A673 (cell line): ENCODE data around the gene CDHR3. TPM values are rescaled to one million over a fixed set of nuclear protein-coding genes. Genes with fewer than 3 reads are reported as not detected.

Experiments
- BruUV-seq: library from RNA; stranded (reverse); fragments of 400-500 nt; replicated peaks from 2 replicates; lab custom pipeline; 2021; lab: Mats Ljungman, UMichigan
- CTCF ChIA-PET: fragments of 300-600 bp; sonication (Branson Sonifier 250); formaldehyde crosslinking; loops from one replicate; lab custom pipeline; 2022; ENCODE audit warnings: antibody characterized with exemption; lab: Charles Lee
- POLR2A ChIA-PET: fragments of 300-600 bp; sonication (Branson Sonifier 250); formaldehyde crosslinking; loops from one replicate; lab custom pipeline; 2022; ENCODE audit warnings: antibody characterized with exemption; ENCODE audit not compliant: low non-redundant PET; lab: Charles Lee
- DNase-seq: peaks from one replicate; pipeline ENCODE4 v3.0.0-alpha.2; 2015; ENCODE audit warnings: low spot score
- H3K27ac ChIP-seq: fragments of 200-600 bp; sonication (generic); 2 replicates; pipeline ENCODE4 v1.5.1; 2016; ENCODE audit warnings: mixed run types, low read depth, mild to moderate bottlenecking, mixed read lengths, antibody characterized with exemption, low read length; ENCODE audit not compliant: poor library complexity, severe bottlenecking
- H3K27me3 ChIP-seq: fragments of 200-600 bp; sonication (generic); replicated peaks from 2 replicates; pipeline ENCODE4 v1.6.1; 2017; ENCODE audit warnings: mixed run types, low read depth, mild to moderate bottlenecking, mixed read lengths, antibody characterized with exemption, low read length; ENCODE audit not compliant: insufficient read depth, poor library complexity
- H3K36me3 ChIP-seq: fragments of 200-600 bp; sonication (generic); 2 replicates; pipeline ENCODE4 v1.6.1; 2016; ENCODE audit warnings: mixed run types, mild to moderate bottlenecking, mixed read lengths, antibody characterized with exemption, low read length; ENCODE audit not compliant: insufficient read depth, poor library complexity, severe bottlenecking
- H3K4me1 ChIP-seq: fragments of 200-600 bp; sonication (generic); 2 replicates; pipeline ENCODE4 v1.6.1; 2017; ENCODE audit warnings: mixed run types, mild to moderate bottlenecking, mixed read lengths, antibody characterized with exemption, low read length; ENCODE audit not compliant: insufficient read depth, poor library complexity, severe bottlenecking
- H3K4me3 ChIP-seq: fragments of 200-600 bp; sonication (generic); 2 replicates; pipeline ENCODE4 v1.5.1; 2016; ENCODE audit warnings: low read depth, mixed run types, mild to moderate bottlenecking, mixed read lengths, low read length; ENCODE audit not compliant: poor library complexity, severe bottlenecking
- H3K9me3 ChIP-seq: fragments of 200-600 bp; sonication (generic); 2 replicates; pipeline ENCODE4 v1.6.1; 2016; ENCODE audit warnings: mixed run types, low read depth, mild to moderate bottlenecking, mixed read lengths, antibody characterized with exemption, low read length; ENCODE audit not compliant: poor library complexity, severe bottlenecking
- EZH2 ChIP-seq: fragments of 200-600 bp; sonication (generic); IDR thresholded peaks from 2 replicates; pipeline ENCODE4 v1.6.1; 2017; ENCODE audit warnings: borderline replicate concordance, low read depth, mild to moderate bottlenecking, mixed read lengths, antibody characterized with exemption, low read length; ENCODE audit not compliant: poor library complexity, severe bottlenecking
- intact Hi-C: fragments of 100-400 bp; cut with micrococcal nuclease; formaldehyde crosslinking; loops from one replicate; pipeline ENCODE4 v1.10.0; 2022; ENCODE audit not compliant: unreplicated experiment
- total RNA-seq: library from RNA; stranded (reverse); gene quantifications from 2 replicates; pipeline ENCODE4 v1.2.3, GENCODE V29; 2021
- TF ChIP-seq, protein P1 (sequence below): fragments of 300-800, 200-600 bp; sonication (generic); conservative IDR thresholded peaks from 2 replicates; pipeline ENCODE4 v1.5.1; 2017; ENCODE audit warnings: low read depth, mild to moderate bottlenecking, antibody characterized with exemption, low read length, moderate library complexity, mixed read lengths

CDHR3 gene
- total RNA-seq, 1 experiment from 2014 or later, result 13.9 TPM

- TF ChIP-seq, protein P1, sequence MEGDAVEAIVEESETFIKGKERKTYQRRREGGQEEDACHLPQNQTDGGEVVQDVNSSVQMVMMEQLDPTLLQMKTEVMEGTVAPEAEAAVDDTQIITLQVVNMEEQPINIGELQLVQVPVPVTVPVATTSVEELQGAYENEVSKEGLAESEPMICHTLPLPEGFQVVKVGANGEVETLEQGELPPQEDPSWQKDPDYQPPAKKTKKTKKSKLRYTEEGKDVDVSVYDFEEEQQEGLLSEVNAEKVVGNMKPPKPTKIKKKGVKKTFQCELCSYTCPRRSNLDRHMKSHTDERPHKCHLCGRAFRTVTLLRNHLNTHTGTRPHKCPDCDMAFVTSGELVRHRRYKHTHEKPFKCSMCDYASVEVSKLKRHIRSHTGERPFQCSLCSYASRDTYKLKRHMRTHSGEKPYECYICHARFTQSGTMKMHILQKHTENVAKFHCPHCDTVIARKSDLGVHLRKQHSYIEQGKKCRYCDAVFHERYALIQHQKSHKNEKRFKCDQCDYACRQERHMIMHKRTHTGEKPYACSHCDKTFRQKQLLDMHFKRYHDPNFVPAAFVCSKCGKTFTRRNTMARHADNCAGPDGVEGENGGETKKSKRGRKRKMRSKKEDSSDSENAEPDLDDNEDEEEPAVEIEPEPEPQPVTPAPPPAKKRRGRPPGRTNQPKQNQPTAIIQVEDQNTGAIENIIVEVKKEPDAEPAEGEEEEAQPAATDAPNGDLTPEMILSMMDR, result no peak
- no peak for TF ChIP-seq EZH2
- Histone ChIP-seq H3K36me3 (no peaks in the 10 kb centered on the region), H3K4me3 (no peak overlapping the region), H3K4me1 (peaks cover 32% of the 10 kb centered on the region), H3K27ac (no peak overlapping the region), H3K27me3 (no peaks in the 10 kb centered on the region), H3K9me3 (no peaks in the 10 kb centered on the region)
- intact Hi-C loops, result no loop called here
- ChIA-PET CTCF (no interaction called here), POLR2A (interaction anchor here (0.6 kb wide), 1 partner anchor 107 kb away, joined by 3 read pairs; no protein-coding TSS in a partner anchor)
- peak; percentile 29 for DNase-seq
- BruUV-seq, result no TSS peak
Observed at GRCh38 chr7:105985229-105985628, 22.2 kb downstream of the CDHR3 start.

- Histone ChIP-seq H3K36me3 (no peaks in the 10 kb centered on the region), H3K9me3 (no peaks in the 10 kb centered on the region), H3K4me3 (no peak overlapping the region), H3K4me1 (peaks cover 36% of the 10 kb centered on the region), H3K27ac (peak overlapping the region; percentile 33), H3K27me3 (no peaks in the 10 kb centered on the region)
- no peak for DNase-seq
- ChIA-PET POLR2A (interaction anchor here (0.6 kb wide), 1 partner anchor 108 kb away, joined by 3 read pairs; no protein-coding TSS in a partner anchor), CTCF (no interaction called here)
- intact Hi-C loops, result no loop called here
- BruUV-seq, result no TSS peak
- TF ChIP-seq, protein P1, result no peak
- TF ChIP-seq EZH2, result no peak
Observed at GRCh38 chr7:105985672-105986215, 22.7 kb downstream of the CDHR3 start.

DNA sequence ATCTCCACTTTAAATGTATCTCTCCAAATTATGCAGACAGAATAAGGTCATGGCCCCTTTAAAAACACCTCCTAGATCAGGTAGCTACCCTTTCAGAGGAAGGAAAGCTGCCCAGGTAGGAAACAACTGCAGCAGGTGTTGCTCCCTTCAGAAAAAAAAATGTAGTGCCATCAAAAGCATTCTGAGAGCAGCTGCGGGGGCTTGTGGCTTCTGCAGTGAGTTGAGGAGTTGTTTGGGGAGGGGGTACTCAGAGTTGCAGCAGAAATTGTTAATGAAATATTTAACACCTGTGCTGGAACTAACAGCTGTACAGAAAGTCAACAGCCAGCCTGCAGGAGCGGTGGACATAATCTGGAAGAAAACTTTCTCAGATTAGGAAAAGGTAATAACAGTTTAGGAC lies 24.0 kb downstream of the CDHR3 start:
- Histone ChIP-seq H3K36me3 (no peaks in the 10 kb centered on the region), H3K9me3 (no peaks in the 10 kb centered on the region), H3K27ac (no peak overlapping the region), H3K4me3 (no peak overlapping the region), H3K27me3 (no peaks in the 10 kb centered on the region), H3K4me1 (peaks cover 44% of the 10 kb centered on the region)
- DNase-seq, result no peak
- no peak for TF ChIP-seq EZH2
- TF ChIP-seq, protein P1, result no peak
- ChIA-PET CTCF (no interaction called here), POLR2A (no interaction called here)
- BruUV-seq, result no TSS peak
- intact Hi-C loops, result no loop called here
